GM21381 (cell line): ENCODE measurements around the gene ARVCF.

Experiments used
- ATAC-seq: cut with Tn5 transposase; IDR thresholded peaks from one replicate; pipeline ENCODE4 v1.9.1; 2021; ENCODE audit warnings: mild to moderate bottlenecking, moderate library complexity; ENCODE audit not compliant: unreplicated experiment

The ARVCF gene

DNA sequence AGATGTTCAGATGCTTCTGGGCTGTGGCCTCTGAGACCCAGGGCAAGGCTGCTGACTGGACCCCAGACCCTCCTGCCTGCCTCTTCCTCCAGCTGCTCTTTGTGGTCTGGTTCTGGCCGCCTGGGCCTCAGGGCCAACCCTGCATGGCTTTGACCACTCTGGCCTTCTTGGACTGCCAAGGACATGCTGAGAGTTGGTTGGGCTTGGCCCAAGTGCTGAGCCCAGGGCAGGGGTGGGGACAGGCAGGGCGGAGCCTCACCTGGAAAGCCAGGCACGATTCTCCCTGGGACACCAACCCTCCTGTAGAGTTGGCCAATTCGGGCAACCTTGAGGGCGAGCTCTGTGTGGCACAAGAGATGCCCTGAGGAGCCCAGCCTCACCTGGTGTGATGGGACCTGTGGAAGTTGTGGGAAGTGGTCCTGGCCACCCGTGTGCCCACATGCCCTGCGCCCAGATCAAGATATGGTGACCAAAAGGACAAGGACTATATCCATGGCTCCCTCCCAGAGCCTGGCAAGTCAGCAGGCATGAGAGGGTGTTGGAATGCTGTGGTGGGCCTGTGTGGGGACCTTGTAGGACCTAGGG lies 15.9 kb upstream of the ARVCF start:
- no peak for ATAC-seq

DNA sequence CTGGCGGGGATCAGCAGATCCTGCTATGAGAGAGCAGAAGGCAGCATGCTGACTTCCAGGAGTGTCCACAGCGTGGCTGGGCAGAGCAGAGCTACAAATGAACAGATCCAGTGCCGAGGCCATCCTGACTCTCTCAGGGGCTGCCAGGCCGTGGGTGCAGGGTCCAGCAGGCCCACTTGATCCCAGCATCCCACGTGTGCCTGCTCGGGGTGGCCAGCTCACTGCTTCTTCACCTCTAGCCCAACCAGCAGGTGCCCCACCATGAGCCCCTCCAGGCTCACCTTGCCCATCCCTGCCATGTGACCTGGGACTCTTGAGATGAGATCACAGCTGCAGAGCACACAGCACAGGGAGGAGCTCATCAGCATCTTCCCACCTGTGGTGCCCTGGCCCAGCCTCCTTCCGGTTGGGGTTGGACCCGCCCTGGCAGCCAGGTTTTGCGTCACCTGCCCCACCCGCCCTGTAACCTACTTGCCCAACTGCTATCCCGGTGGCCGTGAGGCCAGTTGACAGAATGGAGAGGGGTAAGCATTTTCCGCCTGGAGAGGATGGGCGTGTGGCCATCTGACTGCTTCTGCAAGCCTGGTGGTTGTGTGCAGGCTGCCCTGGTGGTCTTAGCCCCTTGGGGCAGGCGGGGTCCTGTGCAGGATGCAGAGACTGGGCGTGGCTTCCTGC lies 15.2 kb upstream of the ARVCF start:
- ATAC-seq: no peak

DNA sequence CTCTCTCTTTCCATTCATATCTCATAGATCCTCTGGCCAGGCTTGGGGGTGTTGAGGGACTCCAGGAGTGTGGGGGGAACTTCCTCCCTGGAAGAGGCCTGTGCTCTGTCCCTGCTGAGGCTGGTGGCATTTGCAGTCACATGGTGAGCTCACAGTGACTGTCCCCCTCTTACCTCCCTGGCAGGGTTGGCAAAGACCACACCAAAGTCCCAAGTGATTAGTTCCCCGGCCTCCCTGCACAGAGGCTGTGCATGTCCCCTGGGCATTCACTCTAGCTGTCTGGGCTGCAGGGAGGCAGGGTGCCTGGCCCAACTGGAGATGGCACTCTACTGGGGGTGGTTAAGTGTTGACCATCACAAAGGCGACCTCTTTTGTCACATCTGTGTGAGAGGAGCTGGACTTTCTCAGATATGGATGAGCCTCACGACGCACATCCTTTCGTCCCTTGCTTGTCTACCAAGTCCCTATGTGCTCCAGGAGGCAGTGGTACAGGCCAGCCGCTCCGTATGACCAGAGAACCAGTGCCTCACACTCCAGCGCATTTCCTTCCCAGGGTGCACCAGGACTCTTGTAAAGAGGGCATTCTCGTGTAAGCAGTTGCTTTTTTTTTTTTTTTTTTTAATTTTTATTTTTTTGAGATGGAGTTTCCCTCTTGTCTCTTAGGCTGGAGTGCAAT lies 13.1 kb upstream of the ARVCF start:
- ATAC-seq: no peak

DNA sequence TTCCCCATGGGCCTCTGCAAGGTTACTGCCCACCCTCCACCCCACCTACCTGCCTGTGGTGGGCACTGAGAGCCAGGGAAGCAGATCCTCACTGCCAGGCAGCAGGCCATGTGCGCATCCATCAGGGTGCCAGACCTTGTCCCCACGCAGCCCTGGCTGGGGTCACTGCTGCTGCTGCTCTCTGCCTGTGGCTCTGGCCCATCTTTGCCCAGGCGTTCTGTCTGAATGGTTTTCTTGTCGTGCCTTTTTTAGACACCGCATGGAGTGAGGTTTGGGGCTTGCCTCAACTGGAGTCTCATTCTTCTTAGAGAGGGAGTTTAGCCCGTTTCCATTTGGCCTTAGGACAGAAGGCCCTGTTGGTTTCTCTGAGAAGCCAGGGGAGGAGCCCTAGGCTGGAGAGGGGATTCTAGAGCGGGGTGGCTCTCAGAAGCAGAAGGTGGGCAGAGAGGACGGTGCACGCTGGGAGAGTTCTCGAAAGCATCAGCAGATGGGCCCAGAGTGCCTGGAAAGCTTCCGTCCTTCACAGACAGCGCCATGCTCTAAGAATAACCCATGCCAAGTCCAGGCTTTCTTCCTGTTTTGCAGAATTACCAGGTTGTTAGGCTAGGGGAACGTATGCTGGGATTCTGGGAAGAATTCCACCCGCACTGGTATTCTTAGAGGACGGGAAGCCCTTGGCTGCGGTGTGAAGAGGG lies 12.4 kb upstream of the ARVCF start:
- ATAC-seq: no peak

DNA sequence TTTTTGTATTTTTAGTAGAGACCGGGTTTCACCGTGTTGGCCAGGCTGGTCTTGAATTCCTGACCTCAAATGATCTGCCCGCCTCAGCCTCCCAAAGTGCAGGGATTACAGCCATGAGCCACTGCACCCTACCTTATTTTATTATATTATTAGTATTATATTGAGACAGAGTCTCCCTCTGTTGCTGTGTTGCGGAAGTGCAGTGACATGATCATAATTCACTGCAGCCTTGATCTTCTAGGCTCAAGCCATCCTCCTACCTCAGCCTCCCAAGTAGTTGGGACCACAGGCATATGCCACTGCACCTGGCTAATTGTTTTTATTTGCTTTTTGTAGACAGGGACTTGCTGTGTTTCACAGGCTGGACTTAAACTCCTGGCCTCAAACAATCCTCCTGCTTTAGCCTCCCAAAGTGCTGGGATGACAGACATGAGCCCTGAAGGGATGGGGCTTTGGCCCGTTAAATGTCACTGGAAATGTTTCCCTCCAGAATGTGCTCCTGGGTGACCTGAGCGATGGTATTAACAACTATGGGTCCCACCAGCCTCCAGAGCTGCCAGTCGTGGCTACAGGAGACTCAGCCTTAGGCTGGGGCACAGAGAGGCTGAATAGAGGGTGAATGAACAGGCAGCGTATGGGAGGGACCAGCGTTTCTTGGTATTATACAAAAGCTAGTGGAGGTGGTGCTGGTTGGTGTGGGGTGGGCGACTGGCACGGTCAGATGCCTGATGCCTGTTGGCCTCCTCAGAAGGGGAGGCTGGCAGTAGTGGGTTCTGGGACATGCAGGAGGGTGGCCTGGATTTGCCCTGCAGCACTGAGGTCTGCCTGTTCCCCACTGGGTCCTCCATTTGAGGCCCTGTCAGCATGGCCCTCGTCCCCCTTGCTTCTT lies 11.6 kb upstream of the ARVCF start:
- ATAC-seq: no peak

DNA sequence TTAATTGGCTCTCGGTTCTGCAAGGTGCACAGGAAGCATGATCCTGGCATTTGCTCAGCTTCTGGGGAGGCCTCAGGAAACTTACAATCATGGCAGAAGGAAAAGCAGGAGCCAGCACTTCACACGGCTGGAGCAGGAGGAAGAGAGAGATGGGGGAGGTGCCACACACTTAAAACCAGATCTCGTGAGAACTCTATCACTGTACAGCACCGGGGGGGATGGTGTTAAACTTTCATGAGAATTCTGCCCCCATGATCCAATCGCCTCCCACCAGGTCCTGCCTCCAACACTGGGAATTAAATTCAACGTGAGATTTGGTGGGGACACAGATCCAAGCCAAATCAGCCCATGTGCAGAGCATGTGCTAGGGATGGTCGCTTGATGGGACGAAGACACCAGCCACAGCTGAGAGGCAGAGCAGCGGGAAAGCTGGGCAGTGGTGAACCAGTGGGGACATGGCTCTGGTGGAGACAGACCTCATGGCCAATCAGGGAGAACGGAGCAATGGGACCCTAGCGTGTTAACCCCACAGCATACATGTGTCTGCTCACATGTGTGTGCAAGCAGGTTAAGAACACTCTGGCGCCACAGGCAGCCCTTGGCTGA lies 10.5 kb upstream of the ARVCF start:
- ATAC-seq: no peak

DNA sequence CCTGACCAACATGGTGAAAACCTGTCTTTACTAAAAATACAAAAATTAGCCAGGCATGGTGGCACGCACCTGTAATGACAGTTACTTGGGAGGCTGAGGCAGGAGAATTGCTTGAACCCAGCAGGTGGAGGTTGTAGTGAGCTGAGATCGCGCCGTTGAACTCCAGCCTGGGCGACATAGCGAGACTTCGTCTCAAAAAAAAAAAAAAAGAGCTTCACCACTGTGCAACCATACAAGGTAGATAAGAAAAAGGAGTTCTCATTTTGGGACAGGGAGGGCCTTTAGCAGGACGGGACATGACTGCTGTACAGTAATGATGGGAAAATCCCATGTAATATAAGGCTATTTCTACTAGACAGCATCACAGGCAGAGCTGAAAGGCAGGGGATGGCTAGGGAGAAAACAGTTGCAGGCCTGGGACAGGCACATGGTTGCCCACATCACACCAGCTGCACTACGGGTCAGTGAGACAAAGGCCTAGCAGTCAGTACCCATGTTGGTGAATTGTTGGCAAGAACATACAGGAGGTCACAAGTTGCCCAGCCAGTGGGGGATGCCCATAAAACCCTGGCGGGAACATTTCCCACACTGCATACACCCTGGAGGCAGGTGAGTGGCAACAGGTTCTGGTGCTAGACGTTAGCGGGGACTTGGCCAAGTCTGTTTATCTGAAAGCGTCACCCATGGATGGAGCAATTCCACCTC lies 9.7 kb upstream of the ARVCF start:
- ATAC-seq: no peak

DNA sequence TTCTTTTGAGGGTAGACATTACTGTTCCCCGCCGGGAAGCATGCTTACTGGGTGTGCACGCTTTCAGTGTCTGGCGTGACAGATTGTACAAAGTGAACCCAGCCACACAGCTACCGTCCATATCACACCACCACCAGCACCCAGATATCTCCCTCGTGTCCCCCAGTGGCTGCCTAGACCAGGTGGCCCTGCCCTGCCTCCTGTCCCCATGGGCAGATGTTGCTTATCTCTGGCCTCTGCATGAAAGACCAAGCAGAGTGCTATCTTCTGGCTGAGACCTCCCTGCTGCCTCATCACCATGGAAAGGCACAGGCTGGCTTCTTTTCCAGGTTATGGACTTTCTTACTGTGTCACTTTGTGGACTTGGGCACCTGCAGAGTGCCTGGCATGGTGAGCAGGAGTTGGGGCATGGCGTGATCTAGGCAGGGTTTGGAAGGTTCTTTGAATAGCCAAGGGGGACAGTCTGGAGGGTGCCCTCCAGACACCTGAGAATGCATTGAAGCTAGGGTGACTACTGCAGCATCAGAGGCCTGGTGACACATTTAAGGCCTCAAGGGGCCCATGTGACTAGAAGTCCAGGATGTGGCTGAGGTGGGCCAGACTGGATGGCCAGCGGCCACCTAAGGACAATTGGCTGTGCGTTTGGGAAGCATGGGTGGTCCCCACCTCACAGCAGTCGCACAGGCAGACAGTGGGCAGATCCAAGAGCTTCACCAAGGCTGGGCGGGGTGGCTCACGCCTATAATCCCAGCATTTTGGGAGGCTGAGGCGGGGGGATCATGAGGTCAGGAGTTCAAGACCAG lies 9.0 kb upstream of the ARVCF start:
- no peak for ATAC-seq

DNA sequence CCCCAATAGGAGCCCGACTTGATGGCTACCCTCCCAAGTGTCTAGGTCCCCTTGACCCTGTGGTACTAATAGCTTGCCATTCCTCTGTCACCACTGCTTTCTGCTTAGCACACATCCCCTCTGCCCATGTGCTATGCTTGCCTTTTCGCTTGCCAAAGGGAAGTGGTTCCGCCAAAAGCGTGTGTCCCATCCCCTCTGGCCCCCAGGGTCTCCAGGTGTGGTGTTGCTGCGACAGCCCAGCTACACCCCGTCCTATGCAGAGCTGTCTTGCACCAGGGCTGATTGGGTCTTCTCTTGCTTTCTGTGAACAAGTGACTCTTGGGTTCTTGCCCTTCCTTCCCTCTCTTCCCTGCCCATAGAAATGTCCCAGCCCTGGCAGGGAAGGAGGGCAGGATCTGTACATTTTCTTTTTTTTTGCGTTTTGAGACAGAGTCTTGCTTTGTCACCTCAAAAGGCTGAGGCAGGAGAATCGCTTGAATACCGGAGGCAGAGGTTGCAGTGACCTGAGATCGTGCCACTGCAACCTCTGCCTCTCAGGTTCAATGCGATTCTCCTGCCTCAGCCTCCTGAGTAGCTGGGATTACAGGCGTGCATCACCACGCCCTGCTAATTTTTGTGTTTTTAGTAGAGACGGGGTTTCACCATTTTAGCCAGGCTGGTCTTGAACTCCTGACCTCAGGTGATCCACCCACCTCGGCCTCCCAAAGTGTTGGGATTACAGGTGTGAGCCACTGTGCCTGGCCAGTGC lies 8.2 kb upstream of the ARVCF start:
- no peak for ATAC-seq

DNA sequence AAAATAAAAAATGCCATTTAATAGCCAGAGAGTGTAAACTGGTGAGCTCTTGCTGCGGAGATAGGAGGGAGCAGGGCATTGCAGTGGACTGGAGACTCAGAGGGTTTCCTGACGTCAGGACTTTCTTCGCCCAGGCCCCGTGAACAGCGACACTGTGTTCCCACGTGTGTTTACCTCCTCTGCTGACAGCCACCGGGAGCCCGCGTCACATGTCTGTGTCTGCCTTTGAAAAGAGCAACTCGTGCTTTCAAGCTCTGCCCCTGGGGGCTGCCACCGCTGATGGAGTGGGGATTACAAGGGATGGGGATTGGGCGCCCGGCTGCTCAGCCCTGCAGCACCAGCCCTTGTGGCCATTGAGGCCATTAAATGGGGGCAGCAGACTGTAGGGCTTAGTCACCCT lies 7.6 kb upstream of the ARVCF start:
- ATAC-seq: no peak

DNA sequence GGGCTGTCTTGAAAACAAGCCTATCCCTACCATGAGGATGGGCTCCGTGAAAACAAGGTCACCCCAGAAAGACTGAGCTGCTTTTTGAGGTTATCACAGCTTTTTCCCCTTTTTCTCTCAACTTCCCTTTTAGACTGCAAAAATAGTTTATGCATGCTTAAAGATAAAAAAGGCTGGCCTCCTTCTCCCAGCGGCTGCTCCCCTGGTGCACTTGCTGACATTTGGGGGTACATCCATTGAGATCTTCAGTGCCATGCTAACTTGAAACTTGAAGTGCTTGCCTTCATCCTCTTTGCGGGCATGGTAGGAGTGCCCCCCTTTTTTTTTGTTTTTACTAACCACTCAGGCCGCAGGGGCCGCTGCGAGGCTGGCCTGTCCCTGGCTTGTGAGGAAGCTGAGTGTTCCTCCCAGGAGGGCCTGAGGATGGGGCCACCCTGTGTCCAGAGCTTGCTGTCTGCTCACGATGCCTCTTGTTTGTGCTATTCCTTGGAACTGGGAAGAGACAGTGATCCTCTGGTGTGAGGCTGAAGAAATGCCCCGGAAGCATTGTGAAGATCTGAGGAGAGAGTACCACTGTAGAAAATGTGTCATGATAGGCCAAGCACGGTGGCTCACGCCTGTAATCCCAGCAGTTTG lies 6.5 kb upstream of the ARVCF start:
- no peak for ATAC-seq

DNA sequence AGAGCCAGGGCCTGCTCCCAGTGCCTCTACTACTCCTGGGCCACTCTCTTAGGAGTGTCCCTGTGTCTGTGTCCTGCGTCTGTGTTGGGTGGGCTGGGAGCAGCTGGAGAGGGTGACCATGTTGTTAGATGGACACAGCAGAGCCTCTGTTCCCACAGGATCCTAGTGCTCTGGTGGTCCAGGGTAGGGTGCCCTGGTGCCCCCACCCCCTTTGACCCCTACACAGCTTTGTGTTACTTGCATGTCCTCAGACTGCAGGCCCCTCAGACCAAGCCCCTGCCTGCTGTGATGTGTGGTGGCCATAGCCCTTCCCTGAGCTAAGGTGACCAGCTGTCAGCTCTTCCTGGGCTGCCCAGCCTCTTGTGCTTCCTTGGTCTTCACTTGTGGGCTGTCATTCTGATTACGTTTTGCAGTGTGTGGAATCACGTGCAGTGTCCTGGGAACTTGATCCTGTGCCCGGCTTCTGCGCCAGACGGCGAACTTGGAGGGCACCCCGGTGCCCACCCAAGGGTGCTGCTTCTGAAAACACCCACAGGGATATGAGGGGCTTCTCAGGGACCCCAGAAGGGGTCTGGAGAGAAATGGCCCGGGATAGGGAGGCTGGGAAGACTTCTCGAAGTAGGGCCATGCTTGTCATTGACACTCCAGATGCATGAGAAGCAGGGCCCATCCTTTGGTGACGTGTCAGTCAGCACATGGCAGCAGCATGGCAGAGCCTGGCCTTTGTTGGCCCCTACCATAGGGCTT lies 5.8 kb upstream of the ARVCF start:
- no peak for ATAC-seq

DNA sequence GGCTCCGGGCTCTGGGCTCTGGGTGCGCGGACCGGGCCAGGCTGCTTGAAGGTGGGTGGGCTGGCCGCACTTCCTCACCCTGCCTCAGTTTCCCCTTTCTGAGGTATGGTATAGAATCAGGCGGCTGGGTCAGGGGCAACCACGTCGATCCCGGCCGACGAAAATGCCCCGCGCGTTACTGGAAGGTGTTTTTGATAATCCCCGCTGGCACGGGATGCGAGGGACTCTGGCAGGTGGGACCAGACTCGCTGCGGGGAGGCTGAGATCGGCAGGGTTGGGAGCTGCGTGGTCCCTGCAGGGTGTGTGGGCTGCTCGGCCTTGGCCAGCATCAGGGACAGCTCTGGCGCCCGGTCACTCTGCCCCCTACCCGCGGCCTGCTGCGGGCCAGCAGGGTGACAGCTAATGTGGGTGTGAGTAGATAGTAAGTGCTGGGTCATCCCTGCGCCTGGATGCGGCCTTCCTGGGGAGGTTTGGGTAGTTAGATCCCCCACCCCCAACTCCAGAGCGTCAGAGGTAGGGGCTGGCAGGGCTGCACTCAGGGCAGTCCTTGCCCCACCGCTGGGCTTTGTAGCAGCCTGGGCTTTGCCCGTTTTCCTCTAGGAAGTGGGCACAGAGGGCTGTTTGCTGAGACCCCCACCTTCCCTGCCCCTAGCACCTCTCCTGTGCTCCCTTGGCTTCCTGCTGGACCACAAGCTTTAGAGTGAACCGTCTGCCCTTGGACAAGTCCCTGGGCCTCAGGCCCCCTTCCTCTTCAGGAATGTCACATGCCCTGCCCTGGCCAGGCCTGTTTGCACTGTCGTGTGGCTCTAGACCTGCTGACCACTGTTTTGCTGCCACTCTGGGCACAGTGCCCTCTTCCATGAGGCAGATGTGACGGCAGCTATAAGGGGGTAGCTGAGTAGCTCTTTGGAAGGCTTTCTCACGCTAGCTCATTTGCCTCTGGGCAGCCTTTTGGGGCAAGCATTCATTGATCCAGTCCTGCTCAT lies 4.9 kb upstream of the ARVCF start:
- ATAC-seq: no peak

DNA sequence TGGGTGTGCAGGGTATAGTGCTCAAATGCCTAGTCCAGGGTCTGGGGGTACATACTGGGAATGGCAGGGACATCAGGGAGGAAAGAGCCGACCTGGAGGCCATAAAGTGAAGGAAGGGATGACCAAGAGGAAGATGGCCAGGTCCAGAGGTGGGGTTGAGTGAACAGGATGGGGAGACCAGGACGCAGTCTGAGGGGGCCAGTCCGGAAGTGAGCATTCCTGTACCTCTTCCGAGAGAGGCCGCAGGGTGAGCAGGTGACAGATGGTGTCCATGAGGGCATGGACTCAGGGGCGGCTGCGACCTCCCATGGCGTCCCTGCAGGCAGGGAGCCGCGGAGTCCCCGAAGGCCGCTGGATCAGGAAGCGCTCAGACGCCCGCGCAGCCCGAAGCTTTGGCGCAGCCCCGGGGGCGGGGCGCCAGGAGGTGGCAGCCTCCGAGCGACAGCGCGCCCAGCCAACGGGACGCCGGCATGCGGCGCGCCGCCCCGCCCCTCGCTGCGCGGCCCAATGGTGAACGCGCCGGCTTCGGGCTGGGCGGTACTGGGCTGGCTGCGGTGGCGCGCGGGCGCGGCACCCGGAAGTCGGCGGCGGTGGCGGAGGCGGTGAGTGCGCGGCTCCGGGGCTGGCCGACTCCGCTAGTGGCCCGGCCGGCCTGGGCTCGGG lies 4.0 kb upstream of the ARVCF start, which contains the start of gene TANGO2:
Gene TANGO2, plus strand, starts transcription at position 578 of the 663 bp plus-strand sequence. CDS start 15,689 bp downstream, outside the sequence.
- peak; percentile 70 for ATAC-seq
